Measurements from ENCODE around the gene EIF4E2. TPM values are rescaled to one million over a fixed set of nuclear protein-coding genes. Genes with fewer than 3 reads are reported as not detected.

The EIF4E2 gene
- total and polyA plus RNA-seq, 4 donors, result 43.7 to 77.7 (median 65.9) TPM

- Histone ChIP-seq H3K36me3 (ENCODE audit: control insufficient read depth in 4 of 4, insufficient read depth in 4 of 4, low read length in 4 of 4) (no peaks in the 10 kb centered on the region), H3K4me3 (no peak overlapping the region), H3K4me1 (ENCODE audit: control insufficient read depth in 5 of 5, insufficient read depth in 5 of 5, low read length in 5 of 5) (peaks cover 0 to 6% (median 0%) of the 10 kb centered on the region in 5 donors), H3K27ac (ENCODE audit: low read depth in 1 of 2, low read length in 1 of 2) (no peak overlapping the region), H3K27me3 (ENCODE audit: control insufficient read depth in 3 of 3, insufficient read depth in 3 of 3, low read length in 2 of 3) (peaks cover 0 to 4% (median 0%) of the 10 kb centered on the region in 3 donors), H3K9me3 (ENCODE audit: control insufficient read depth in 4 of 4, insufficient read depth in 3 of 4, low read length in 3 of 4) (peaks cover 0 to 6% (median 3%) of the 10 kb centered on the region in 4 donors), H3K9ac (ENCODE audit: insufficient read depth in 1 of 2, low read length in 2 of 2) (no peak overlapping the region)
- 56 to 69% methylated on average over 5 of the region's 5 CpGs for WGBS, 2 donors
- ATAC-seq (ENCODE audit: insufficient read depth, low FRiP score) (no peak), DNase-seq (no peak)
- no peak for TF ChIP-seq CTCF (IDR thresholded peaks at IDR 0.05; ENCODE audit: control extremely low read depth, extremely low read depth)
Measured at GRCh38 chr2:232537079-232537478, 13.4 kb upstream of the EIF4E2 start.

GRCh38 chr2:232537499-232537898 lies 13.0 kb upstream of the EIF4E2 start:
- Histone ChIP-seq H3K27me3 (ENCODE audit: control insufficient read depth in 3 of 3, insufficient read depth in 3 of 3, low read length in 2 of 3) (peaks cover 0 to 4% (median 0%) of the 10 kb centered on the region in 3 donors), H3K4me1 (ENCODE audit: control insufficient read depth in 5 of 5, insufficient read depth in 5 of 5, low read length in 5 of 5) (peaks cover 0 to 6% (median 0%) of the 10 kb centered on the region in 5 donors), H3K36me3 (ENCODE audit: control insufficient read depth in 4 of 4, insufficient read depth in 4 of 4, low read length in 4 of 4) (no peaks in the 10 kb centered on the region), H3K9ac (ENCODE audit: insufficient read depth in 1 of 2, low read length in 2 of 2) (no peak overlapping the region), H3K9me3 (ENCODE audit: control insufficient read depth in 4 of 4, insufficient read depth in 3 of 4, low read length in 3 of 4) (peaks cover 0 to 6% (median 3%) of the 10 kb centered on the region in 4 donors), H3K4me3 (no peak overlapping the region), H3K27ac (ENCODE audit: low read depth in 1 of 2, low read length in 1 of 2) (no peak overlapping the region)
- no peak for TF ChIP-seq CTCF (IDR thresholded peaks at IDR 0.05; ENCODE audit: control extremely low read depth, extremely low read depth)
- DNase-seq (no peak), ATAC-seq (ENCODE audit: insufficient read depth, low FRiP score) (no peak)
- WGBS, 2 donors, result 85 to 92% methylated on average over 4 of the region's 4 CpGs

- peaks cover 0 to 6% (median 0%) of the 10 kb centered on the region in 5 donors for H3K4me1 ChIP-seq (ENCODE audit: control insufficient read depth in 5 of 5, insufficient read depth in 5 of 5, low read length in 5 of 5)
- peaks cover 0 to 4% (median 0%) of the 10 kb centered on the region in 3 donors for H3K27me3 ChIP-seq (ENCODE audit: control insufficient read depth in 3 of 3, insufficient read depth in 3 of 3, low read length in 2 of 3)
- H3K36me3 ChIP-seq (ENCODE audit: control insufficient read depth in 4 of 4, insufficient read depth in 4 of 4, low read length in 4 of 4), result no peaks in the 10 kb centered on the region
- peak; percentile 28 for ATAC-seq (ENCODE audit: insufficient read depth, low FRiP score)
- no peak overlapping the region for H3K4me3 ChIP-seq
- WGBS, 2 donors, result 10 to 11% methylated on average over 4 of the region's 4 CpGs
- H3K27ac ChIP-seq (ENCODE audit: low read depth in 1 of 2, low read length in 1 of 2), result no peak overlapping the region
- no peak for TF ChIP-seq CTCF (IDR thresholded peaks at IDR 0.05; ENCODE audit: control extremely low read depth, extremely low read depth)
- H3K9ac ChIP-seq (ENCODE audit: insufficient read depth in 1 of 2, low read length in 2 of 2), result no peak overlapping the region
- peaks cover 0 to 6% (median 3%) of the 10 kb centered on the region in 4 donors for H3K9me3 ChIP-seq (ENCODE audit: control insufficient read depth in 4 of 4, insufficient read depth in 3 of 4, low read length in 3 of 4)
- DNase-seq, result no peak
Measured at GRCh38 chr2:232538671-232539070, 11.8 kb upstream of the EIF4E2 start.
